H1 (cell line): Measurements from ENCODE around the gene FUNDC2. TPM values are rescaled to one million over a fixed set of nuclear protein-coding genes. Genes with fewer than 3 reads are reported as not detected.

Source experiments
- CTCF ChIA-PET: fragments of 300-600 bp; sonication (Branson Sonifier 250); formaldehyde crosslinking; loops from one replicate; lab custom pipeline; 2021; ENCODE audit not compliant: partially characterized antibody; lab: Charles Lee
- POLR2A ChIA-PET: fragments of 300-600 bp; sonication (Branson Sonifier 250); formaldehyde crosslinking; loops from one replicate; lab custom pipeline; 2021; ENCODE audit warnings: inconsistent platforms; ENCODE audit not compliant: partially characterized antibody; lab: Charles Lee
- DNase-seq, 2 experiments: peaks; one replicate each; pipeline versions ENCODE4 v3.0.0 to v3.0.0-alpha.2; 2010 to 2022; ENCODE audit warnings: low spot score in 2 of 2, low read depth in 1 of 2, mixed read lengths in 1 of 2
- FAIRE-seq: peaks from 2 replicates; lab custom pipeline; 2011; peaks lifted over from hg19 to GRCh38; lab: Jason Lieb, UNC
- H2AFZ ChIP-seq: 2 replicates; pipeline ENCODE4 v1.8.1; 2012; ENCODE audit warnings: low read length, inconsistent platforms
- H2AK5ac ChIP-seq: 2 replicates; pipeline ENCODE4 v1.6.1; 2013; ENCODE audit warnings: low read depth, low read length
- H2BK120ac ChIP-seq: replicated peaks from 2 replicates; pipeline ENCODE3; 2013; ENCODE audit warnings: low read depth, low read length, inconsistent platforms
- H2BK12ac ChIP-seq: 2 replicates; pipeline ENCODE4 v1.6.1; 2013; ENCODE audit warnings: low read depth, low read length
- H2BK15ac ChIP-seq: 2 replicates; pipeline ENCODE4 v1.6.1; 2013; ENCODE audit warnings: low read length
- H2BK20ac ChIP-seq: 2 replicates; pipeline ENCODE4 v1.6.1; 2013; ENCODE audit warnings: low read length
- H2BK5ac ChIP-seq: 2 replicates; pipeline ENCODE4 v1.6.1; 2013; ENCODE audit warnings: low read depth, low read length
- H3K14ac ChIP-seq: 2 replicates; pipeline ENCODE4 v1.6.1; 2013; ENCODE audit warnings: inconsistent platforms; ENCODE audit not compliant: insufficient read length
- H3K18ac ChIP-seq: 2 replicates; pipeline ENCODE4 v1.6.1; 2013; ENCODE audit warnings: low read length; ENCODE audit errors: extremely low read depth
- H3K23ac ChIP-seq: 2 replicates; pipeline ENCODE4 v1.6.1; 2013; ENCODE audit warnings: inconsistent platforms; ENCODE audit not compliant: insufficient read length
- H3K23me2 ChIP-seq: 2 replicates; pipeline ENCODE4 v1.6.1; 2013; ENCODE audit warnings: low read depth, low read length
- H3K27ac ChIP-seq: 2 replicates; pipeline ENCODE4 v1.6.1; 2011; ENCODE audit warnings: low read depth, low read length, inconsistent platforms
- H3K27me3 ChIP-seq, 4 experiments: replicated peaks in 1 of 4; 1 replicate in 1 of 4; 2 replicates in 3 of 4; pipeline versions ENCODE4 v1.6.1 to v1.8.1; 2011 to 2013; ENCODE audit warnings: low read length in 3 of 4, mild to moderate bottlenecking in 3 of 4, inconsistent platforms in 2 of 4, mixed read lengths in 2 of 4, moderate library complexity in 1 of 4; ENCODE audit not compliant: control insufficient read depth in 3 of 4, insufficient read depth in 3 of 4; ENCODE audit errors: extremely low read depth in 1 of 4
- H3K36me3 ChIP-seq, 4 experiments: 2 replicates each; pipeline versions ENCODE4 v1.6.1 to v1.8.1; 2011 to 2013; ENCODE audit warnings: mild to moderate bottlenecking in 4 of 4, low read length in 3 of 4, moderate library complexity in 2 of 4, control low read depth in 1 of 4, inconsistent platforms in 1 of 4; ENCODE audit not compliant: insufficient read depth in 4 of 4, control insufficient read depth in 2 of 4
- H3K4ac ChIP-seq: replicated peaks from 2 replicates; pipeline ENCODE3; 2013; ENCODE audit warnings: low read length, low read depth, mixed read lengths, inconsistent platforms; ENCODE audit not compliant: insufficient read length
- H3K4me1 ChIP-seq, 4 experiments: replicated peaks in 1 of 4; 1 replicate in 1 of 4; 2 replicates in 3 of 4; pipeline versions ENCODE4 v1.6.1 to v1.8.1; 2011 to 2013; ENCODE audit warnings: low read length in 3 of 4, inconsistent platforms in 2 of 4, mixed read lengths in 1 of 4; ENCODE audit not compliant: insufficient read depth in 4 of 4, control insufficient read depth in 3 of 4
- H3K4me2 ChIP-seq, 2 experiments: 2 replicates each; pipeline versions ENCODE4 v1.6.1 to v1.8.1; 2011 to 2013; ENCODE audit warnings: low read depth in 2 of 2, low read length in 2 of 2, control low read depth in 1 of 2, inconsistent platforms in 1 of 2, mild to moderate bottlenecking in 1 of 2; ENCODE audit not compliant: insufficient read depth in 1 of 2
- H3K4me3 ChIP-seq, 4 experiments: fragments of 200-600, 300-600 bp in 1 of 4; sonication (generic), shearing (Covaris generic), sonication (Bioruptor Twin) in 1 of 4; 2 replicates each; pipeline versions ENCODE4 v1.5.1 to v1.8.1; 2011 to 2016; ENCODE audit warnings: low read length in 4 of 4, low read depth in 3 of 4, control low read depth in 2 of 4, inconsistent platforms in 2 of 4, mild to moderate bottlenecking in 2 of 4, mixed read lengths in 1 of 4, moderate library complexity in 1 of 4; ENCODE audit not compliant: insufficient read depth in 2 of 4; ENCODE audit errors: extremely low read depth in 1 of 4
- H3K56ac ChIP-seq: replicated peaks from 2 replicates; pipeline ENCODE3; 2013; ENCODE audit warnings: low read depth, mild to moderate bottlenecking, mixed read lengths, low read length, inconsistent platforms; ENCODE audit not compliant: insufficient read length
- H3K79me1 ChIP-seq: 2 replicates; pipeline ENCODE4 v1.6.1; 2013; ENCODE audit warnings: low read depth, low read length, control low read depth
- H3K79me2 ChIP-seq, 2 experiments: 2 replicates each; pipeline versions ENCODE4 v1.6.1 to v1.8.1; 2012 to 2013; ENCODE audit warnings: low read length in 2 of 2, mild to moderate bottlenecking in 2 of 2, inconsistent platforms in 1 of 2; ENCODE audit not compliant: insufficient read depth in 2 of 2, control insufficient read depth in 1 of 2
- H3K9ac ChIP-seq, 4 experiments: replicated peaks in 1 of 4; 1 replicate in 1 of 4; 2 replicates in 3 of 4; pipeline versions ENCODE4 v1.6.1 to v1.8.1; 2011 to 2013; ENCODE audit warnings: low read depth in 3 of 4, low read length in 3 of 4, control low read depth in 2 of 4, mild to moderate bottlenecking in 2 of 4, moderate library complexity in 2 of 4, inconsistent platforms in 1 of 4; ENCODE audit errors: extremely low read depth in 1 of 4
- H3K9me3 ChIP-seq, 2 experiments: 2 replicates each; pipeline versions ENCODE4 v1.6.1 to v1.8.1; 2012 to 2013; ENCODE audit warnings: mild to moderate bottlenecking in 2 of 2, moderate library complexity in 2 of 2, control low read depth in 1 of 2, inconsistent platforms in 1 of 2, low read depth in 1 of 2, low read length in 1 of 2, mixed read lengths in 1 of 2; ENCODE audit not compliant: insufficient read depth in 2 of 2
- H4K20me1 ChIP-seq, 2 experiments: replicated peaks in 1 of 2; 2 replicates each; pipeline versions ENCODE3 to v1.8.1; 2011 to 2013; ENCODE audit warnings: inconsistent platforms in 2 of 2, low read length in 2 of 2, mild to moderate bottlenecking in 1 of 2; ENCODE audit not compliant: insufficient read depth in 2 of 2, control insufficient read depth in 1 of 2
- H4K5ac ChIP-seq: 2 replicates; pipeline ENCODE4 v1.6.1; 2013; ENCODE audit warnings: low read length, low read depth, mixed read lengths, inconsistent platforms; ENCODE audit not compliant: insufficient read length
- H4K8ac ChIP-seq: 2 replicates; pipeline ENCODE4 v1.8.0; 2013; ENCODE audit warnings: mild to moderate bottlenecking, moderate library complexity, low read length, inconsistent platforms; ENCODE audit not compliant: insufficient read depth; ENCODE audit errors: extremely low read depth
- H4K91ac ChIP-seq: replicated peaks from 2 replicates; pipeline ENCODE3; 2013; ENCODE audit warnings: low read length, mixed read lengths, inconsistent platforms; ENCODE audit not compliant: insufficient read length
- TBP ChIP-seq: IDR thresholded peaks from 2 replicates; pipeline ENCODE4 v1.6.1; 2011; ENCODE audit warnings: low read depth, low read length, improper control_type of control experiment
- WGBS, 2 experiments: shearing (Covaris generic) in 1 of 2; methylation state at CpG; one replicate each; pipeline versions ENCODE4 v1.1.6 to v1.1.7; 2013 to 2015; ENCODE audit warnings: low lambda C conversion rate in 2 of 2, mixed read lengths in 2 of 2, inconsistent platforms in 1 of 2, low coverage in 1 of 2, missing lambda C conversion rate in 1 of 2; ENCODE audit not compliant: insufficient replicate concordance in 2 of 2, insufficient coverage in 1 of 2, insufficient read length in 1 of 2; ENCODE audit errors: extremely low coverage in 1 of 2, missing lambda C conversion rate in 1 of 2; 5-methylcytosine and 5-hydroxymethylcytosine counted together
- polyA plus RNA-seq, 7 experiments: library from polyadenylated mRNA; depleted of rRNA in 3 of 7; stranded (reverse) in 5 of 7; unstranded in 2 of 7; fragments of >200 nt in 5 of 7; fragments of 200-250 nt in 2 of 7; gene quantifications; 1 replicate in 5 of 7; 2 replicates in 1 of 7; 4 replicates in 1 of 7; pipeline versions ENCODE4 v1.2.1 to v1.2.3, GENCODE V29; 2011 to 2013; ENCODE audit warnings: missing spikeins in 2 of 7, mixed read lengths in 2 of 7
- total RNA-seq: library from RNA; stranded (reverse); fragmentation: NEBNext Ultra II Directional; extraction: Animal tissue kit (Norgen Biotek cat#: 25700); gene quantifications from 2 replicates; pipeline ENCODE4 v1.2.1, GENCODE V29; 2021

Gene FUNDC2
- total and polyA plus RNA-seq, 2 of the 8 experiments (the other 6 are each of a cell fraction or from before 2014, with no cell fraction given) = 67.7 to 93.7 TPM

- Histone ChIP-seq H2AFZ (no peak overlapping the region), H2BK5ac (no peak overlapping the region), H3K9ac (no peak overlapping the region), H3K4ac (no peak overlapping the region), H2BK12ac (no peak overlapping the region), H2AK5ac (no peak overlapping the region), H3K14ac (no peak overlapping the region), H3K27me3 (no peaks in the 10 kb centered on the region), H3K4me1 (no peaks in the 10 kb centered on the region), H3K27ac (no peak overlapping the region), H2BK15ac (no peak overlapping the region), H3K4me2 (no peak overlapping the region), H3K4me3 (no peak overlapping the region), H2BK20ac (no peak overlapping the region), H3K23me2 (no peaks in the 10 kb centered on the region), H3K79me2 (no peaks in the 10 kb centered on the region), H4K8ac (no peak overlapping the region), H3K23ac (no peak overlapping the region), H4K91ac (no peak overlapping the region), H3K9me3 (no peaks in the 10 kb centered on the region), H4K5ac (no peak overlapping the region), H3K56ac (no peak overlapping the region), H3K79me1 (no peaks in the 10 kb centered on the region), H4K20me1 (no peaks in the 10 kb centered on the region), H3K18ac (no peak overlapping the region), H2BK120ac (no peak overlapping the region), H3K36me3 (no peaks in the 10 kb centered on the region; a peak in 1 of 8 replicates)
- FAIRE-seq (no peak), DNase-seq (no peak)
- 91% methylated on average over 3 of the region's 3 CpGs; no CpG with 5 or more reads in 1 of the 2 experiments for WGBS, 2 experiments
- POLR2A ChIA-PET = no interaction called here
- TF ChIP-seq TBP = no peak
- CTCF ChIA-PET = interaction anchor here (3.8 kb wide), 1 partner anchor 8 kb away, joined by 15 read pairs; no protein-coding TSS in a partner anchor
Observed at GRCh38 chrX:155053656-155054055, 27.0 kb downstream of the FUNDC2 start.
